K562 (cell line): ENCODE data around the gene EML2. TPM values are rescaled to one million over a fixed set of nuclear protein-coding genes. Genes with fewer than 3 reads are reported as not detected.

ENCODE experiments used
- ARID3A ChIP-seq: IDR thresholded peaks from 2 replicates; pipeline ENCODE4 v1.6.1; 2012; ENCODE audit warnings: low read depth, low read length, improper control_type of control experiment, borderline replicate concordance
- CREB1 ChIP-seq, 2 experiments: sonication (generic) in 1 of 2; formaldehyde crosslinking in 1 of 2; IDR thresholded peaks; 2 replicates each; pipeline versions ENCODE4 v1.6.1 to v1.8.0; 2012 to 2022; ENCODE audit warnings: inconsistent platforms in 1 of 2, mild to moderate bottlenecking in 1 of 2, missing genetic modification reagents in 1 of 2, moderate library complexity in 1 of 2
- DMBX1 ChIP-seq: fragments of 250-450 bp; sonication (Bioruptor Pico); IDR thresholded peaks from 2 replicates; pipeline ENCODE4 v1.8.0; 2022; ENCODE audit warnings: inconsistent platforms, mild to moderate bottlenecking, moderate library complexity, borderline replicate concordance
- HCFC1 ChIP-seq: IDR thresholded peaks from 2 replicates; pipeline ENCODE4 v1.6.1; 2012; ENCODE audit warnings: low read depth, low read length, improper control_type of control experiment
- HNRNPLL ChIP-seq: fragments of 200-400 bp; formaldehyde crosslinking; IDR thresholded peaks from 2 replicates; pipeline ENCODE4 v1.6.1; 2017; ENCODE audit warnings: low read length, low read depth, mild to moderate bottlenecking; ENCODE audit not compliant: poor library complexity, severe bottlenecking
- KDM4B ChIP-seq, 2 experiments: fragments of 450-650 bp in 1 of 2; sonication (generic) in 1 of 2; IDR thresholded peaks; 2 replicates each; pipeline ENCODE4 v1.6.1; 2016 to 2017; ENCODE audit warnings: borderline replicate concordance in 2 of 2, antibody characterized with exemption in 1 of 2, low read depth in 1 of 2, mild to moderate bottlenecking in 1 of 2
- NEUROD1 ChIP-seq: fragments of 150-350 bp; IDR thresholded peaks from 2 replicates; pipeline ENCODE4 v1.6.1; 2014; ENCODE audit warnings: borderline replicate concordance, low read length, low read depth; ENCODE audit not compliant: partially characterized antibody
- POLR2AphosphoS5 ChIP-seq: IDR thresholded peaks from 2 replicates; pipeline ENCODE4 v1.6.1; 2011; ENCODE audit warnings: mild to moderate bottlenecking, low read depth, low read length, moderate library complexity; ENCODE audit not compliant: control insufficient read depth, insufficient read depth
- POLR3A ChIP-seq: IDR thresholded peaks from 2 replicates; pipeline ENCODE4 v1.6.1; 2011; ENCODE audit warnings: borderline replicate concordance, mild to moderate bottlenecking, moderate library complexity; ENCODE audit not compliant: insufficient read length, insufficient read depth; ENCODE audit errors: extremely low read depth
- PRPF4 ChIP-seq: fragments of 200-400 bp; formaldehyde crosslinking; IDR thresholded peaks from one replicate; pipeline ENCODE4 v1.6.1; 2017; ENCODE audit warnings: low read length, low read depth, mild to moderate bottlenecking; ENCODE audit not compliant: insufficient read depth, poor library complexity, severe bottlenecking
- RBM17 ChIP-seq: fragments of 200-400 bp; formaldehyde crosslinking; IDR thresholded peaks from 2 replicates; pipeline ENCODE4 v1.6.1; 2017; ENCODE audit warnings: low read depth, mild to moderate bottlenecking, low read length, borderline replicate concordance
- SIN3B ChIP-seq: fragments of 450-650 bp; IDR thresholded peaks from 2 replicates; pipeline ENCODE4 v1.6.1; 2017; ENCODE audit warnings: low read depth, mild to moderate bottlenecking, moderate library complexity
- TAF7 ChIP-seq: fragments of 450-650 bp; IDR thresholded peaks from 2 replicates; pipeline ENCODE4 v1.6.1; 2016; ENCODE audit warnings: missing genetic modification characterization, missing compliant biosample characterization
- TRIM24 ChIP-seq, 2 experiments: fragments of 450-650 bp; IDR thresholded peaks; 2 replicates each; pipeline ENCODE4 v1.6.1; 2016
- ZBTB8A ChIP-seq: fragments of 450-650 bp; IDR thresholded peaks from 2 replicates; pipeline ENCODE4 v1.6.1; 2018; ENCODE audit warnings: mild to moderate bottlenecking, moderate library complexity; ENCODE audit not compliant: partially characterized antibody
- ZNF12 ChIP-seq: sonication (generic); formaldehyde crosslinking; IDR thresholded peaks from 2 replicates; pipeline ENCODE4 v1.4.0; 2020; ENCODE audit warnings: mild to moderate bottlenecking, missing genetic modification reagents
- ZNF134 ChIP-seq: fragments of 250-450 bp; sonication (Bioruptor Pico); conservative IDR thresholded peaks from 2 replicates; pipeline ENCODE4 v1.4.0; 2020
- ZNF165 ChIP-seq: fragments of 250-450 bp; sonication (Bioruptor Pico); IDR thresholded peaks from 2 replicates; pipeline ENCODE4 v1.4.0; 2020; ENCODE audit warnings: borderline replicate concordance
- ZNF3 ChIP-seq: fragments of 250-450 bp; sonication (Bioruptor Pico); IDR thresholded peaks from 2 replicates; pipeline ENCODE4 v1.5.0; 2021; ENCODE audit warnings: mild to moderate bottlenecking, moderate library complexity
- ZNF609 ChIP-seq: sonication (generic); formaldehyde crosslinking; IDR thresholded peaks from 2 replicates; pipeline ENCODE4 v1.8.1; 2023; ENCODE audit warnings: missing genetic modification reagents, mild to moderate bottlenecking, borderline replicate concordance
- ZNF699 ChIP-seq: fragments of 250-450 bp; sonication (Bioruptor Pico); IDR thresholded peaks from 2 replicates; pipeline ENCODE4 v1.8.0; 2021; ENCODE audit warnings: mild to moderate bottlenecking, moderate library complexity; ENCODE audit not compliant: insufficient replicate concordance
- polyA plus RNA-seq, 8 experiments: library from polyadenylated mRNA; depleted of rRNA in 4 of 8; stranded (reverse) in 5 of 8; unstranded in 3 of 8; fragments of >200 nt; fragmentation: Nextera tagmentation in 2 of 8; fragmentation: Illumina TruSeq in 1 of 8; extraction: Ambion mirVana in 2 of 8; extraction: Trizol in 1 of 8; gene quantifications; 2 replicates each; pipeline versions ENCODE4 v1.2.1 to v1.2.3, GENCODE V29; 2011 to 2014; ENCODE audit warnings: inconsistent platforms in 1 of 8, missing spikeins in 1 of 8
- total RNA-seq, 7 experiments: library from RNA; depleted of rRNA in 6 of 7; stranded (reverse); fragments of >200 nt in 6 of 7; fragmentation: Illumina TruSeq in 2 of 7; extraction: Trizol in 2 of 7; gene quantifications; 2 replicates each; pipeline versions ENCODE4 v1.2.1 to v1.2.3, GENCODE V29; 2011 to 2021; ENCODE audit warnings: low replicate concordance in 1 of 7

EML2 gene
- total and polyA plus RNA-seq, 9 of the 15 experiments (the other 6 are each of a cell fraction or from before 2014, with no cell fraction given) = 2.6 to 69.6 (median 24.8) TPM

- TF ChIP-seq ZNF134 (CRISPR knock-in tag) (no peak), ZNF3 (CRISPR knock-in tag) (no peak), RBM17 (no peak), NEUROD1 (peak; percentile 48), TRIM24 (IDR thresholded peaks at IDR 0.05) (no peak), CREB1 (IDR thresholded peaks at IDR 0.05) (no peak; the same call in 1 of the 2 replicates), CREB1 (CRISPR knock-in tag; IDR thresholded peaks at IDR 0.05) (peak; percentile 56; the same call in 1 of the 2 replicates), ZNF165 (CRISPR knock-in tag) (no peak), HCFC1 (no peak; the same call in 1 of the 2 replicates), PRPF4 (no peak), DMBX1 (CRISPR knock-in tag) (no peak), KDM4B (IDR thresholded peaks at IDR 0.05; ENCODE audit: borderline replicate concordance in 2 of 2, low read depth in 1 of 2) (no peak), SIN3B (no peak), ARID3A (no peak), HNRNPLL (no peak), ZBTB8A (no peak), ZNF12 (CRISPR knock-in tag) (peak; percentile 68; the same call in 1 of the 2 replicates), POLR2AphosphoS5 (no peak), TAF7 (tag) (no peak), ZNF699 (CRISPR knock-in tag) (no peak), ZNF609 (CRISPR knock-in tag) (no peak), POLR3A (no peak)
These were observed 48.1 kb downstream of the EML2 start (continued) for GRCh38 chr19:45591004-45591637.
